Measurements from ENCODE around the gene PRPF19. TPM values are rescaled to one million over a fixed set of nuclear protein-coding genes. Genes with fewer than 3 reads are reported as not detected.

The PRPF19 gene
- total RNA-seq, 2 donors from 2014 or later: 47.6 to 50.9 TPM

Other genes with a start within 250 kb of the PRPF19 start
- not detected for gene MS4A8, start 207.0 kb downstream of the PRPF19 start, total RNA-seq
- gene MS4A18, start 181.9 kb downstream of the PRPF19 start, total RNA-seq: not detected
- gene MS4A15, start 149.7 kb downstream of the PRPF19 start, total RNA-seq: not detected
- gene MS4A10, start 121.3 kb downstream of the PRPF19 start, total RNA-seq: not detected
- 10 to 100 TPM; 14.9 to 21.9 TPM for gene CCDC86, start 64.5 kb downstream of the PRPF19 start, total RNA-seq
- gene PTGDR2, start 50.6 kb downstream of the PRPF19 start, total RNA-seq: under 1 TPM in 1 of 2 donors, not detected in 1; 0.14 TPM
- gene ZP1, start 39.0 kb downstream of the PRPF19 start, total RNA-seq: not detected
- gene TMEM109, start 7.6 kb upstream of the PRPF19 start, total RNA-seq: 100 to 1,000 TPM; 118 to 125 TPM
- 1 to 10 TPM; 5.4 to 7.7 TPM for gene TMEM132A, start 17.9 kb upstream of the PRPF19 start, total RNA-seq
- 10 to 100 TPM; 27.4 to 29.3 TPM for gene SLC15A3, start 45.6 kb upstream of the PRPF19 start, total RNA-seq
- gene CD6, start 65.1 kb upstream of the PRPF19 start, total RNA-seq: under 1 TPM; 0.43 to 0.93 TPM
- gene CD5, start 195.9 kb upstream of the PRPF19 start, total RNA-seq: under 1 TPM; 0.52 to 0.60 TPM